Trophoblast cell (in vitro differentiated cells and primary cell): Measurements from ENCODE around the gene PARVA.
"Not testable (repeated sequence)": the region's sequence is repeated elsewhere in the genome, so short reads cannot be mapped to it uniquely, and the experiment has no call there.

ENCODE experiments used
- DNase-seq, 2 donors: peaks; one replicate each; pipeline ENCODE4 v3.0.0-alpha.2; 2016
- H2AFZ ChIP-seq: 2 replicates; pipeline ENCODE4 v1.6.1; 2013; ENCODE audit warnings: low read length, moderate library complexity, mild to moderate bottlenecking; ENCODE audit not compliant: insufficient read depth, poor library complexity
- H2AK5ac ChIP-seq: 2 replicates; pipeline ENCODE4 v1.6.1; 2013; ENCODE audit warnings: mild to moderate bottlenecking, low read length
- H2BK120ac ChIP-seq: 2 replicates; pipeline ENCODE4 v1.6.1; 2013; ENCODE audit warnings: low read length, mild to moderate bottlenecking, moderate library complexity; ENCODE audit not compliant: insufficient read depth, poor library complexity
- H2BK12ac ChIP-seq: 2 replicates; pipeline ENCODE4 v1.6.1; 2013; ENCODE audit warnings: mild to moderate bottlenecking, low read length, moderate library complexity
- H2BK5ac ChIP-seq: 2 replicates; pipeline ENCODE4 v1.6.1; 2013; ENCODE audit warnings: low read length, low read depth, moderate library complexity, mild to moderate bottlenecking; ENCODE audit not compliant: poor library complexity
- H3K14ac ChIP-seq: 2 replicates; pipeline ENCODE4 v1.6.1; 2013; ENCODE audit warnings: mild to moderate bottlenecking, low read length
- H3K18ac ChIP-seq: 2 replicates; pipeline ENCODE4 v1.6.1; 2013; ENCODE audit warnings: mild to moderate bottlenecking, low read length
- H3K23ac ChIP-seq: 2 replicates; pipeline ENCODE4 v1.6.1; 2013; ENCODE audit warnings: low read length
- H3K27ac ChIP-seq: 2 replicates; pipeline ENCODE4 v1.5.1; 2013; ENCODE audit warnings: low read depth, mild to moderate bottlenecking, inconsistent platforms, low read length, moderate library complexity
- H3K27me3 ChIP-seq: 2 replicates; pipeline ENCODE4 v1.6.1; 2013; ENCODE audit warnings: inconsistent platforms, mild to moderate bottlenecking, low read length, moderate library complexity; ENCODE audit not compliant: insufficient read depth
- H3K36me3 ChIP-seq, 2 experiments: 1 replicate in 1 of 2; 2 replicates in 1 of 2; pipeline ENCODE4 v1.6.1; 2013; ENCODE audit warnings: low read length in 2 of 2, mild to moderate bottlenecking in 2 of 2, moderate library complexity in 1 of 2; ENCODE audit not compliant: insufficient read depth in 2 of 2, control insufficient read depth in 1 of 2
- H3K4ac ChIP-seq: 2 replicates; pipeline ENCODE4 v1.6.1; 2013; ENCODE audit warnings: low read depth, mild to moderate bottlenecking, low read length, moderate library complexity
- H3K4me1 ChIP-seq, 2 experiments: 1 replicate in 1 of 2; 2 replicates in 1 of 2; pipeline ENCODE4 v1.6.1; 2013; ENCODE audit warnings: low read length in 2 of 2, mild to moderate bottlenecking in 2 of 2, moderate library complexity in 1 of 2; ENCODE audit not compliant: insufficient read depth in 2 of 2, control insufficient read depth in 1 of 2
- H3K4me2 ChIP-seq: 2 replicates; pipeline ENCODE4 v1.6.1; 2013; ENCODE audit warnings: inconsistent platforms, mild to moderate bottlenecking, low read length, moderate library complexity
- H3K4me3 ChIP-seq: 2 replicates; pipeline ENCODE4 v1.5.1; 2013; ENCODE audit warnings: mild to moderate bottlenecking, low read depth, low read length, inconsistent platforms
- H3K79me1 ChIP-seq: one replicate; pipeline ENCODE4 v1.6.1; 2013; ENCODE audit warnings: low read length
- H3K79me2 ChIP-seq: 2 replicates; pipeline ENCODE4 v1.6.1; 2013; ENCODE audit warnings: low read length, mild to moderate bottlenecking; ENCODE audit not compliant: control insufficient read depth, insufficient read depth, poor library complexity
- H3K9ac ChIP-seq: 2 replicates; pipeline ENCODE4 v1.6.1; 2013; ENCODE audit warnings: mild to moderate bottlenecking, low read length
- H3K9me3 ChIP-seq: 2 replicates; pipeline ENCODE4 v1.6.1; 2013; ENCODE audit warnings: low read depth, mild to moderate bottlenecking, control low read depth, inconsistent platforms, low read length; ENCODE audit not compliant: insufficient read depth
- H4K12ac ChIP-seq: 2 replicates; pipeline ENCODE4 v1.6.1; 2013; ENCODE audit warnings: low read depth, mild to moderate bottlenecking, low read length, moderate library complexity
- H4K8ac ChIP-seq: 2 replicates; pipeline ENCODE4 v1.6.1; 2013; ENCODE audit warnings: low read depth, mild to moderate bottlenecking, low read length, moderate library complexity
- H4K91ac ChIP-seq: one replicate; pipeline ENCODE4 v1.6.1; 2013; ENCODE audit warnings: low read depth, mild to moderate bottlenecking, low read length, moderate library complexity
- WGBS: extraction: QIAGEN DNeasy Blood & Tissue Kit; methylation state at CpG from one replicate; pipeline ENCODE4 v1.1.7; 2013; ENCODE audit warnings: missing lambda C conversion rate; ENCODE audit not compliant: insufficient read length, insufficient coverage; ENCODE audit errors: extremely low coverage; 5-methylcytosine and 5-hydroxymethylcytosine counted together

The PARVA gene

GRCh38 chr11:12367057-12367456 lies 10.3 kb upstream of the PARVA start:
- H3K4me2 ChIP-seq, H3K23ac ChIP-seq, H3K18ac ChIP-seq, H4K8ac ChIP-seq, H3K4ac ChIP-seq, H3K27ac ChIP-seq, H3K27me3 ChIP-seq, H2AK5ac ChIP-seq, H3K36me3 ChIP-seq, H3K9me3 ChIP-seq, H2AFZ ChIP-seq, H2BK120ac ChIP-seq, H2BK5ac ChIP-seq, DNase-seq, H3K4me1 ChIP-seq, H4K12ac ChIP-seq, H2BK12ac ChIP-seq, H3K14ac ChIP-seq, H3K4me3 ChIP-seq, H3K9ac ChIP-seq, H3K79me2 ChIP-seq, H4K91ac ChIP-seq, H3K79me1 ChIP-seq: not testable (repeated sequence)
- WGBS, result no CpG with 5 or more reads among the region's 6 CpGs

- H3K18ac ChIP-seq, result no peak overlapping the region
Observed at GRCh38 chr11:12372111-12372510, 5.3 kb upstream of the PARVA start.

GRCh38 chr11:12375720-12376119 lies 1.7 kb upstream of the PARVA start:
- Histone ChIP-seq H2BK120ac (no peak overlapping the region), H2AFZ (no peak overlapping the region), H3K79me2 (peaks cover 11% of the 10 kb centered on the region), H3K27me3 (no peaks in the 10 kb centered on the region), H3K27ac (no peak overlapping the region), H3K18ac (no peak overlapping the region), H3K4me1 (peaks cover 5 to 11% of the 10 kb centered on the region in 2 experiments), H3K4ac (no peak overlapping the region), H3K36me3 (no peaks in the 10 kb centered on the region), H2AK5ac (no peak overlapping the region), H3K14ac (no peak overlapping the region), H3K79me1 (peaks cover 13% of the 10 kb centered on the region), H3K9me3 (no peaks in the 10 kb centered on the region), H2BK12ac (no peak overlapping the region), H4K91ac (no peak overlapping the region), H4K12ac (no peak overlapping the region), H3K4me3 (no peak overlapping the region), H3K9ac (no peak overlapping the region), H4K8ac (no peak overlapping the region), H2BK5ac (no peak overlapping the region), H3K4me2 (no peak overlapping the region), H3K23ac (no peak overlapping the region)
- no CpG with 5 or more reads among the region's 7 CpGs for WGBS
- no peak for DNase-seq

More at GRCh38 chr11:12372111-12372510, 5.3 kb upstream of the PARVA start:
- Histone ChIP-seq H3K27ac (no peak overlapping the region), H3K4me1 (peaks cover 4 to 10% of the 10 kb centered on the region in 2 experiments), H3K4me3 (no peak overlapping the region), H3K9me3 (no peaks in the 10 kb centered on the region), H4K12ac (no peak overlapping the region), H3K23ac (no peak overlapping the region), H2BK12ac (no peak overlapping the region), H3K79me1 (peaks cover 4% of the 10 kb centered on the region), H3K27me3 (no peaks in the 10 kb centered on the region), H4K91ac (no peak overlapping the region), H3K9ac (no peak overlapping the region), H3K14ac (no peak overlapping the region), H3K4me2 (no peak overlapping the region), H2BK120ac (no peak overlapping the region), H3K36me3 (no peaks in the 10 kb centered on the region), H3K4ac (no peak overlapping the region), H4K8ac (no peak overlapping the region), H2BK5ac (no peak overlapping the region), H2AK5ac (no peak overlapping the region), H2AFZ (no peak overlapping the region), H3K79me2 (peaks cover under 1% of the 10 kb centered on the region)
- DNase-seq, result peak; percentile 68 to 81
- no CpG with 5 or more reads among the region's 1 CpG for WGBS

- Histone ChIP-seq H3K36me3 (peaks cover 0 to 4% of the 10 kb centered on the region in 2 experiments), H4K8ac (peak overlapping the region; percentile 89), H3K27me3 (no peaks in the 10 kb centered on the region), H2BK12ac (peak overlapping the region; percentile 72), H3K9ac (no peak overlapping the region), H3K14ac (peak overlapping the region; percentile 98), H3K4ac (peak overlapping the region; percentile 28), H3K9me3 (no peaks in the 10 kb centered on the region), H3K27ac (no peak overlapping the region), H2AK5ac (peak overlapping the region; percentile 31), H3K23ac (peak overlapping the region; percentile 29), H4K91ac (peak overlapping the region; percentile 98), H2BK5ac (no peak overlapping the region), H3K79me2 (peaks cover 11% of the 10 kb centered on the region), H3K79me1 (peaks cover 13% of the 10 kb centered on the region), H3K18ac (peak overlapping the region; percentile 96), H3K4me3 (peak overlapping the region; percentile 90), H2BK120ac (peak overlapping the region; percentile 73), H2AFZ (peak overlapping the region; percentile 77), H3K4me1 (peaks cover 5 to 11% of the 10 kb centered on the region in 2 experiments), H4K12ac (no peak overlapping the region), H3K4me2 (peak overlapping the region; percentile 97)
- whole genome bisulfite sequencing, result no CpG with 5 or more reads among the region's 14 CpGs
- DNase-seq, result no peak
Observed at GRCh38 chr11:12376259-12377081, 901 bp upstream of the PARVA start.
